HG03025 (cell line): ENCODE results near the gene CFDP1.

Experiments
- ATAC-seq: cut with Tn5 transposase; IDR thresholded peaks from one replicate; pipeline ENCODE4 v1.9.1; 2021; ENCODE audit warnings: mild to moderate bottlenecking, moderate library complexity; ENCODE audit not compliant: unreplicated experiment, low FRiP score

The CFDP1 gene

GRCh38 chr16:75432828-75433731 is at the start of gene CFDP1:
CFDP1 (minus strand) TSS chr16:75433503; CDS start chr16:75433352, 151 bp downstream.
- peak; percentile 92 for ATAC-seq

- no peak for ATAC-seq
Observed at GRCh38 chr16:75482434-75483205, 49.3 kb upstream of the CFDP1 start.

- no peak for ATAC-seq
Observed at GRCh38 chr16:75481475-75481874, 48.2 kb upstream of the CFDP1 start.

- no peak for ATAC-seq
Observed at GRCh38 chr16:75479421-75479990, 46.2 kb upstream of the CFDP1 start.

- ATAC-seq = no peak
Observed at GRCh38 chr16:75478480-75479345, 45.4 kb upstream of the CFDP1 start.

- ATAC-seq = no peak
Observed at GRCh38 chr16:75477680-75478473, 44.6 kb upstream of the CFDP1 start.

GRCh38 chr16:75476817-75477216 is 43.5 kb upstream of the CFDP1 start:
- ATAC-seq = no peak

GRCh38 chr16:75475420-75475847 is 42.1 kb upstream of the CFDP1 start:
- ATAC-seq = no peak

- no peak for ATAC-seq
Observed at GRCh38 chr16:75472908-75473877, 39.9 kb upstream of the CFDP1 start.

- no peak for ATAC-seq
Observed at GRCh38 chr16:75471723-75472633, 38.7 kb upstream of the CFDP1 start.

GRCh38 chr16:75466760-75467159 is 33.5 kb upstream of the CFDP1 start:
- no peak for ATAC-seq

GRCh38 chr16:75464122-75464918 is 31.0 kb upstream of the CFDP1 start, which contains the start of gene TMEM170A:
TMEM170A (minus strand) TSS chr16:75464689; CDS start chr16:75464600, 89 bp downstream.
- ATAC-seq = peak; percentile 95

GRCh38 chr16:75463389-75464121 is 30.3 kb upstream of the CFDP1 start:
- peak; percentile 18 for ATAC-seq

GRCh38 chr16:75462806-75463205 is 29.5 kb upstream of the CFDP1 start:
- ATAC-seq = no peak

- ATAC-seq = no peak
Observed at GRCh38 chr16:75461575-75461974, 28.3 kb upstream of the CFDP1 start.

- no peak for ATAC-seq
Observed at GRCh38 chr16:75460446-75460845, 27.1 kb upstream of the CFDP1 start.
